Measurements from ENCODE around the gene SCLY.

The SCLY gene

DNA sequence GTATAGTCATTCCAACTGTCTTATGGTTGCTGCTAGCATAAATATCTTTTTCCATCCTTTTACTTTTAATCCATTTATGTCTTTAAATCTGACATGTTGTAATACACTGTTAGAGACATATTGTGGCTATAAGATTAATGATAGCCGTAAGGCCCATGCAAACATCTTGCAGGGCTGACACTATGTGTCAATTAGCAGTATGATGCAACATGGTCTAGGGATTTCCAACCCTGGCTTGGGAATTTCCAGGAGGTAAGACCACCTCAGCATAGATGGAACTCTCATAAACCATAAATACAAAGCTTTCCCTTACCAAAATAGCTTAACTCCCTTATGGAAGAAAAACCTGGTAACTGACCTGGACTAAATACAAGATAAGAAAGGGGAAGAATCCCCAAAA is 16.5 kb downstream of the SCLY start:
- DNase-seq: no peak

DNA sequence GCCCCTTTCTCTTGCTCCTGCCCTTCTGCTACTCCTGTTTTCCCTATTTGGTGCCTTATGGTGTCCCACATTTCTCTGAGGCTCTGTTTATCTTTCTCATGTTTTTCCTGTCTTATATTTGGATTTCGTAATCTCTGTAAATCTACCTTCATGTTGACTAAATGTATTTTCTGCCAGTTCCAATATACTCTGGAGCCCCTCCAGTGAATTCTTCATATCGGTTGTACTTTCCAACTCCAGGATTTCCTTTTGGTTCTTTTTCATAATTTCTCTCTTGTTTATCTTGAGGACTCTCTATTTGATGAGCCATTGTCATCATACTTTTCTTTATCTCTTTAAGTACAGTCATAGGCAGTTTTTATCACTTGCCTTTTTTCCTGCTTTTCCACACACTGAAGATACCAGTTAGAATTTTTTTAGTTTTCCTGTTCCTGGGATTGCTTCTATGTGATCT is 19.1 kb downstream of the SCLY start:
- no peak for DNase-seq

- DNase-seq: no peak
Observed at GRCh38 chr2:238080518-238080917, 19.7 kb downstream of the SCLY start.

DNA sequence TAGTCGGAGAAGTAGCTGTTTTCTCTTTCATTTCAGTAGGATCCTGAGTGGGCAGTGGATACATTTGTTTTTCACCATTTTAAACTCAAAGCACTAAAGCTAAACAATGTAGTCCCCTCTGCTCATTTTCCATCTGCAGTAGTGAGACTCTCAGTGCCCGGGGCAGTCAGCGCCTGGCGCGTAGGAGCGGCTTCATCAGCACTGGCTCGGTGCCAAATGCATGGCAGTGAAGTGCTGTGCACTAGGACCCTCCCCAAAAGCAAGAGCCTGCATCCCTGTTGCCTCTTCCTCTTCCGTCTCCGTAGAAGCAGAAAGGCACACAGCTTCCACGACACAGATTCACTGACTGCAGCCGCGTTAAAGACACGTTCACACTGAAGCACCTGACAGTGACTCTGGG is 20.3 kb downstream of the SCLY start:
- no peak for DNase-seq

GRCh38 chr2:238081561-238081960 is 20.8 kb downstream of the SCLY start:
- DNase-seq: no peak

GRCh38 chr2:238082151-238082550 is 21.4 kb downstream of the SCLY start:
- no peak for DNase-seq

GRCh38 chr2:238082827-238083226 is 22.0 kb downstream of the SCLY start:
- no peak for DNase-seq

DNA sequence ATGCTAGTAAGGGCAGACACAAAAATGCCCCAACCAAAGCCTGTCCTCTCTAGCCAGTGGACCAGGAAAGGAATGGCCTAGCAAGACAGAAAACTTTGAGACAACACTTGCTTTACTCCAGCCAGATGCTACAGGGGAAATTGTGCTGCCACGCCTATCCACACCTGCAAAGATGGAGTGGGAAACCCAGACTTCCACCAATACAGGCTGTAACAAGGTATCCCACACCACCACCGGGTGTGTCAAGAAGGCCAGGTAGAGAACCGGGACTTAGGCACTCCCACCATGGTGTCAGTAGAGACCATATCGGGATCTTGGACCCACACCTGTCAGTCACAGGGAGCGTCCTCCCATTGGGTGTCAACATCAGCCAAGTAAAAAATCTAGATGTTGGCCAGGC is 23.1 kb downstream of the SCLY start:
- no peak for DNase-seq

- no peak for DNase-seq
Observed at GRCh38 chr2:238084761-238085160, 24.0 kb downstream of the SCLY start.

DNA sequence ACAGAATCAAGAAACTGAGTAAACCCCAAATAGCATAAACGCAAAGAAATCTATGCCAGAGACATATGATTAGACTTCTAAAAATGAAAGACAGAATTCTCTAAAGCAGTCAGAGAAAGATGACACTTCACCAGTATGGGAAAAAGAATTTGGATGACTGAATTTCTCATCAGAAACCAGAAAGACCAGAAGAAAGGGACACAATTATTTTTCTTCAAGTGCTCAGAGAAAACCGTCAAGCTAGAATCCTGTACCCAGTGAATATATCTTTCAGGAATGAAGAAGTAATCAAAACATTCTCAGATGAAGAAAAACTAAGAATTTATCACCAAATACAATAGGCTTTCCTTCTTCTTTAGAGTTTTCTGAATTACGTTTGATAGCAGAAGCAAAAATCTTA is 25.1 kb downstream of the SCLY start:
- no peak for DNase-seq

DNA sequence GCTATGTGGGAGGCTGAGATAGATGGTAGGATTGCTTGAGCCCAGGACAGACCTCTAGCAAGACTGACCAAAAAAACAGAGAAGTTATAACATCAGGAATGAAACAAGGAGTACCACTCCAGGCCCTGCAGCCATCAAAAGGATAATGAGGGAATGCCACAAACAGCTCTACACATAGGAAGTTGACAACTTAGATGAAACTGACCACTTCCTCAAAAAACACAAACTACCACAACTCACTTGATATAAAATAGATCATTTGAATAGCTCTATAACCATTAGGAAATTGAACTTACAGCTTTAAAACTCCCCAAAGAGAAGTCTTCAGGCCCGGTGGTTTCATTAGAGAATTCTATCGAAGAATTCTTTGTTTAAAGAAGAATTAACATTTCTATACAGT is 26.4 kb downstream of the SCLY start:
- no peak for DNase-seq

- DNase-seq: no peak
Observed at GRCh38 chr2:238090887-238091286, 30.1 kb downstream of the SCLY start.

- no peak for DNase-seq
Observed at GRCh38 chr2:238091436-238092060, 30.7 kb downstream of the SCLY start.

DNA sequence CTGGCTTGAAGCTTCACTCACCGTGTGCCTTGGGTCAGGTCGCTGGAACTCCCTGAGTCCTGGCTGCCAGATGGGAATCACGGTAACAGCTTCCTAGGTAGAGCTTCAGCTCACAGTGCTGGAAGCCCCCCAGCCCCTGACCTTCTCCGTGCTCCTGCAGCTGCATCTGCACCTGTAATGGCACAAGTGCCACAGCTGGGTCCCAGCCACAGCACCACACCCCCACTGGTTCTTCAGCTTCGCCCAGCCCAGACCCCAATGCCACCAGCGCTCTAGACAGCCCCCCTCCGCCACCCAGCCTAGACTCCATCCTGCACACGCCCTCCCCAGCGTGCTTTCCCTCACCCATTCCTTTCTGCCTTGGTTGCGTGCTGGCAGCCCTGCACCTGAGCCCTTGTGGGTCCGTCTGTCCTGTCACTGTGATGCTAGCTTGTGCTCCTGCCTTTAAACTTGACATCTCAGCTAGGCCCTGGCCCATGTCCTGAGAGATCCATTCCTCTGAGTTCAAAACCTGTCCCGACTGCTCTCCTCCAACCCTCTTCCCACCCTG is 31.8 kb downstream of the SCLY start:
- DNase-seq: no peak

GRCh38 chr2:238093181-238094140 is 32.7 kb downstream of the SCLY start:
- no peak for DNase-seq

DNA sequence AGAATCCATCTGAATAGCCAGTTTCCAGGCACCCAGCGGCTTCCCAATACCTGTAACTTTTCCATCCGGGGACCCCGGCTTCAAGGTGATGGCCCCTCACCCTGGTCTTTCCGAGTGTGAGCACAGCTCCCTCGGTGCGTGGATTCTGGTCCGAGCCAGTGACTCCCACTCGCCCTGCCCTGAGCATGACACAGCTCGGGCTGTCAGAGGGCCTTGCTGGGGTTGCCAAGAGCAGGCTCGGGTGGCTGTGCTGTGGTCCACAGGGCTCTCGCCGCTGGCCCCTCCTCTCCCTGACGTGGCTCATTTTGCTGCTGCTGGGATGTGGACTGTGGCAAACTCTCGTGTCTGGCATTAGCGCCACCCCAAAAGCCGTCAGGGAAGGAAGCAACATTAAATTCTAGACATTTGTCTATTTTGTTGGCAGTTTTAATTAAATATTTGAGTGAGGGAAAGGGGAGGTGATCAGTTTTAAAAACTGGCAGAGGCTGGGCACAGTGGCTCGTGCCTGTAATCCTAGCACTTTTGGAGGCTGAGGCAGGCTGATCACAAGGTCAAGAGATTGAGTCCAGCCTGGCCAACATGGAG is 33.7 kb downstream of the SCLY start:
- no peak for DNase-seq

- no peak for DNase-seq
Observed at GRCh38 chr2:238095143-238095542, 34.3 kb downstream of the SCLY start.

DNA sequence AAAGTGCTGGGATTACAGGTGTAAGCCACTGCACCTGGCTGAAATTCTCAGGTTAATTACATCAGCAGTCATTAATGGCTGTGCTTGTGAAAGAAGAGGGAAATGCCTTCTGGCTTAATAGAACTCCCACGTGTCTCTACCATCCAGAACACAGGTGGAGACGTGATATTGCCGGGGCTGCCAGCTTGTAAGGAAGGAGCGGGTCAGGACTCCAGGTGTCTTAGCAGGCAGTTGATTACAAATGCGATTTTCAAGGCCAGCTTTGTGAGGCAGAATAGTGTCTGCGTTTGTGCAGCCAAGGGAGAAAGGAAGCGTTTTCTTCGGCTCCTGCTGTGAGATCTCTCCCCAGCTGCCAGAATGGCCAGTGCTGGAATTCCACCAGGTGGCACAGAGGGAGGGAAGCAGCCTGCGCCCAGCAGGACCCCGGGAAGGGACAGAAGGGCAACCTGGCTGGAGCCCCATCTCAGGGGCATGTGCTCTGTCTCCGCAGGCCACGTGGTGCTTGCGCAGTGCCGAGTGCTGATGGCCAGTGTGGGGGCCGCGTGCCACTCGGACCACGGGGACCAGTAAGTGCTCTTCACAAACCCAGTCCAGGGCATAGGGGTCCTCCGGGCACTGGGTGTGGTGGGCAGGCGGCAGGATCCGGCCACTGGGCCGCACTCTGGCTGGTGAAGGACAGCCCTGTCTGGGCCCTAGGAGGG is 35.7 kb downstream of the SCLY start:
- no peak for DNase-seq

DNA sequence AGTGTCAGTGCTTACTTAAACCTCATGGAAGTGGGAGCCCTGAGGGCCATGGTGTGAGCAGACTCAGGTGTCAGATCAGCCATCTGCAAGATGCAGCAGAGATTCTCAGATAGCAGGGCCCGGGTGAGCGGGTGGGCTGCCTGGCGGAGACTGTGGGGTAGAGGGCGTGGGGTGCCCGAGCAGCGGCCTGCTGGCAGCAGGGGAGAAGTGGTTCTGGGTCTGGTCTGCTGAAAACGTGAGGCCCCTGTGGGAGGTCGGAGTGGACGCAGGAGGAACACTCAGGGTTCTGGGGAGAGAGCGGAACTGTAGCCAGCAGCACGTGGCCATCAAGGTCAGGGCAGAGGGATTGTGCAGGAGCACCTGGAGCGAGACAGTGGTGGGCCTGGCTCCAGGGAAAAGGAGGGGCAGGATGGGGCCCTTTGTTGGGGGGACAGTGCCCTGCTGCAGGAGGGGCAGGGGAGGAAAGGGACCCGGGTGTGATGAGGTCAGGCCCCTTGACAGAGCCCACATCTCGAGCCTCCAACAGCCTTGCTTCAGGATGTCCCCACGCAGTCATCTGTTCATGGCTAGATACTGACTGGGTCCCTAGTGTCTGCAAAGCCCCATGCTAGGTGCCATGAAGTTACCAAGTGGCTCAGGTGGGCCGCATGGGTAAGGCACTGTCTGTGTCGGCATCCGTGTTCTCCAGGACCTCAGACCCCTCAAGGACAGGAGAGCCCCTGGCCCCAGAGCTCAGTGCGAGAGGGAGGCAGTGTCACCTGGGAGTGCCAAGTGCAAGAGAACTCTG is 36.6 kb downstream of the SCLY start:
- no peak for DNase-seq

- DNase-seq: peak; percentile 28
Observed at GRCh38 chr2:238097988-238098871, 37.4 kb downstream of the SCLY start.
